ENCODE measurements around the gene ROR2. TPM values are rescaled to one million over a fixed set of nuclear protein-coding genes. Genes with fewer than 3 reads are reported as not detected.

The ROR2 gene
- total RNA-seq, 1 donor from 2014 or later = 0.87 TPM

GRCh38 chr9:91741522-91741921, 208.5 kb downstream of the ROR2 start:
- DNase-seq (no peak), ATAC-seq (no peak)
- intact Hi-C loops (cut with micrococcal nuclease) = no loop called here

- DNase-seq (peak; percentile 73), ATAC-seq (peak; percentile 46)
- intact Hi-C loops (cut with micrococcal nuclease) = no loop called here
Measured at GRCh38 chr9:91740701-91741100, 209.3 kb downstream of the ROR2 start.

- intact Hi-C loops (cut with micrococcal nuclease) = no loop called here
- ATAC-seq = no peak
- DNase-seq = no peak
Measured at GRCh38 chr9:91736898-91737601, 213.0 kb downstream of the ROR2 start.

- ATAC-seq (no peak), DNase-seq (no peak)
- intact Hi-C loops (cut with micrococcal nuclease) = no loop called here
Measured at GRCh38 chr9:91736311-91736710, 213.7 kb downstream of the ROR2 start.

- no peak for DNase-seq
- intact Hi-C loops (cut with micrococcal nuclease) = no loop called here
- no peak for ATAC-seq
Measured at GRCh38 chr9:91735049-91735448, 215.0 kb downstream of the ROR2 start.

GRCh38 chr9:91734371-91734981, 215.6 kb downstream of the ROR2 start:
- ATAC-seq (peak; percentile 73), DNase-seq (peak; percentile 88)
- intact Hi-C loops (cut with micrococcal nuclease) = no loop called here

GRCh38 chr9:91733006-91733624, 216.9 kb downstream of the ROR2 start:
- intact Hi-C loops (cut with micrococcal nuclease) = no loop called here

GRCh38 chr9:91732187-91733005, 217.6 kb downstream of the ROR2 start:
- intact Hi-C loops (cut with micrococcal nuclease) = no loop called here
- DNase-seq = no peak
- no peak for ATAC-seq

More at GRCh38 chr9:91733006-91733624, 216.9 kb downstream of the ROR2 start:
- no peak for ATAC-seq
- DNase-seq = no peak

GRCh38 chr9:91730806-91731205, 219.2 kb downstream of the ROR2 start:
- ATAC-seq (no peak), DNase-seq (no peak)
- intact Hi-C loops (cut with micrococcal nuclease) = no loop called here

- ATAC-seq (peak; percentile 42), DNase-seq (no peak)
- intact Hi-C loops (cut with micrococcal nuclease) = no loop called here
Measured at GRCh38 chr9:91729558-91729842, 220.5 kb downstream of the ROR2 start.

GRCh38 chr9:91727972-91728371, 222.1 kb downstream of the ROR2 start:
- intact Hi-C loops (cut with micrococcal nuclease) = no loop called here
- DNase-seq = no peak
- no peak for ATAC-seq

GRCh38 chr9:91727316-91727861, 222.6 kb downstream of the ROR2 start:
- intact Hi-C loops (cut with micrococcal nuclease) = no loop called here
- DNase-seq (no peak), ATAC-seq (peak; percentile 66)

GRCh38 chr9:91726406-91727100, 223.5 kb downstream of the ROR2 start:
- intact Hi-C loops (cut with micrococcal nuclease) = no loop called here
- DNase-seq (no peak), ATAC-seq (no peak)

GRCh38 chr9:91725651-91726050, 224.4 kb downstream of the ROR2 start:
- DNase-seq (no peak), ATAC-seq (no peak)
- intact Hi-C loops (cut with micrococcal nuclease) = no loop called here

- intact Hi-C loops (cut with micrococcal nuclease) = no loop called here
- no peak for DNase-seq
- ATAC-seq = no peak
Measured at GRCh38 chr9:91724609-91725505, 225.2 kb downstream of the ROR2 start.

- no peak for DNase-seq
- intact Hi-C loops (cut with micrococcal nuclease) = no loop called here
- ATAC-seq = no peak
Measured at GRCh38 chr9:91724068-91724440, 226.0 kb downstream of the ROR2 start.

- no peak for ATAC-seq
- intact Hi-C loops (cut with micrococcal nuclease) = no loop called here
- no peak for DNase-seq
Measured at GRCh38 chr9:91723420-91724067, 226.5 kb downstream of the ROR2 start.
